ENCODE data around the gene TMEM258.

Gene TMEM258

GRCh38 chr11:61762223-61762615 is 30.2 kb downstream of the TMEM258 start:
- no peak for DNase-seq (ENCODE audit: low read depth in 1 of 2, low spot score in 1 of 2)

- DNase-seq (ENCODE audit: low read depth in 1 of 2, low spot score in 1 of 2) = no peak
These were observed 30.8 kb downstream of the TMEM258 start for GRCh38 chr11:61761440-61762222.

GRCh38 chr11:61760946-61761345 is 31.5 kb downstream of the TMEM258 start:
- DNase-seq (ENCODE audit: low read depth in 1 of 2, low spot score in 1 of 2) = no peak

- DNase-seq (ENCODE audit: low read depth in 1 of 2, low spot score in 1 of 2) = no peak
These were observed 35.1 kb downstream of the TMEM258 start for GRCh38 chr11:61757213-61757862.

GRCh38 chr11:61756452-61757212 is 35.8 kb downstream of the TMEM258 start:
- no peak for DNase-seq (ENCODE audit: low read depth in 1 of 2, low spot score in 1 of 2)

- DNase-seq (ENCODE audit: low read depth in 1 of 2, low spot score in 1 of 2) = no peak
These were observed 36.3 kb downstream of the TMEM258 start for GRCh38 chr11:61756147-61756451.

GRCh38 chr11:61754534-61755482 is 37.6 kb downstream of the TMEM258 start:
- no peak for DNase-seq (ENCODE audit: low read depth in 1 of 2, low spot score in 1 of 2)

- DNase-seq (ENCODE audit: low read depth in 1 of 2, low spot score in 1 of 2) = no peak
These were observed 38.7 kb downstream of the TMEM258 start for GRCh38 chr11:61753672-61754071.

GRCh38 chr11:61752925-61753521 is 39.4 kb downstream of the TMEM258 start:
- DNase-seq (ENCODE audit: low read depth in 1 of 2, low spot score in 1 of 2) = no peak

GRCh38 chr11:61752117-61752924 is 40.1 kb downstream of the TMEM258 start, which contains the start of gene MYRF:
TSS of gene MYRF (plus strand) at chr11:61752636. CDS start at chr11:61752745, 109 bp downstream.
- DNase-seq (ENCODE audit: low read depth in 1 of 2, low spot score in 1 of 2) = peak; percentile 29 to 50

GRCh38 chr11:61751384-61751783 is 41.0 kb downstream of the TMEM258 start:
- no peak for DNase-seq (ENCODE audit: low read depth in 1 of 2, low spot score in 1 of 2)

- DNase-seq (ENCODE audit: low read depth in 1 of 2, low spot score in 1 of 2) = no peak
These were observed 41.6 kb downstream of the TMEM258 start for GRCh38 chr11:61750631-61751273.

- DNase-seq (ENCODE audit: low read depth in 1 of 2, low spot score in 1 of 2) = no peak
These were observed 42.7 kb downstream of the TMEM258 start for GRCh38 chr11:61749591-61750217.

GRCh38 chr11:61747967-61748285 is 44.5 kb downstream of the TMEM258 start:
- no peak for DNase-seq (ENCODE audit: low read depth in 1 of 2, low spot score in 1 of 2)

GRCh38 chr11:61747192-61747966 is 45.0 kb downstream of the TMEM258 start:
- DNase-seq (ENCODE audit: low read depth in 1 of 2, low spot score in 1 of 2) = peak in 1 of 2 donors; percentile 23

GRCh38 chr11:61746442-61747191 is 45.8 kb downstream of the TMEM258 start:
- DNase-seq (ENCODE audit: low read depth in 1 of 2, low spot score in 1 of 2) = no peak

GRCh38 chr11:61745781-61746441 is 46.5 kb downstream of the TMEM258 start:
- no peak for DNase-seq (ENCODE audit: low read depth in 1 of 2, low spot score in 1 of 2)

Measured in activated T-helper 1 cell treated with anti-CD3 and anti-CD28 coated beads, Interleukin-2, amount 50 U/mL, for 16 hours (primary cell).